ENCODE results near the gene PDE3B. TPM values are rescaled to one million over a fixed set of nuclear protein-coding genes. Genes with fewer than 3 reads are reported as not detected.

Gene PDE3B
- total and polyA plus RNA-seq, 9 of the 15 experiments (the other 6 are each of a cell fraction or from before 2014, with no cell fraction given) = 2.3 to 22.5 (median 12.2) TPM

GRCh38 chr11:14656536-14657457 lies 13.2 kb downstream of the PDE3B start (continued):
- TF ChIP-seq CTCFL (IDR thresholded peaks at IDR 0.05; ENCODE audit: borderline replicate concordance, insufficient read depth, low read depth, low read length, poor library complexity, severe bottlenecking) (no peak), CBX8 (IDR thresholded peaks at IDR 0.05; ENCODE audit: borderline replicate concordance, extremely low read depth, low read depth, low read length, poor library complexity, severe bottlenecking) (no peak), ATF1 (CRISPR knock-in tag; IDR thresholded peaks at IDR 0.05) (no peak), ATF1 (tag; IDR thresholded peaks at IDR 0.05) (peak; percentile 31), KLF6 (CRISPR knock-in tag; IDR thresholded peaks at IDR 0.05; ENCODE audit: borderline replicate concordance) (no peak), HNRNPL (IDR thresholded peaks at IDR 0.05; ENCODE audit: low read depth, low read length) (no peak), RBM14 (IDR thresholded peaks at IDR 0.05; ENCODE audit: borderline replicate concordance, insufficient read depth, low read depth, low read length) (no peak), ATF7 (IDR thresholded peaks at IDR 0.05) (peak; percentile 50), KLF10 (CRISPR knock-in tag; IDR thresholded peaks at IDR 0.05) (no peak), ZNF217 (CRISPR knock-in tag; IDR thresholded peaks at IDR 0.05) (no peak), RBM22 (IDR thresholded peaks at IDR 0.05; ENCODE audit: low read depth, low read length, poor library complexity, severe bottlenecking) (no peak), PYGO2 (tag; IDR thresholded peaks at IDR 0.05) (no peak), HMBOX1 (IDR thresholded peaks at IDR 0.05) (peak; percentile 84), ADNP (tag; IDR thresholded peaks at IDR 0.05) (no peak; the same call in 1 of the 2 replicates), ZNF121 (CRISPR knock-in tag; conservative IDR thresholded peaks at IDR 0.05) (no peak), ZBTB26 (CRISPR knock-in tag; IDR thresholded peaks at IDR 0.05) (no peak), ZNF431 (CRISPR knock-in tag; IDR thresholded peaks at IDR 0.05) (no peak), RBM34 (IDR thresholded peaks at IDR 0.05; ENCODE audit: borderline replicate concordance, insufficient read depth, low read length) (no peak), SMARCA4 (IDR thresholded peaks at IDR 0.05) (peak; percentile 97), NFRKB (IDR thresholded peaks at IDR 0.05; ENCODE audit: low read depth) (no peak; the same call in 1 of the 2 replicates), DPF2 (IDR thresholded peaks at IDR 0.05) (peak; percentile 98), KHSRP (IDR thresholded peaks at IDR 0.05) (no peak), SNRNP70 (optimal IDR thresholded peaks at IDR 0.05; ENCODE audit: low read depth, low read length) (no peak), MLX (CRISPR knock-in tag; conservative IDR thresholded peaks at IDR 0.05) (no peak), SP1 (CRISPR knock-in tag; IDR thresholded peaks at IDR 0.05) (no peak)

Measured in K562 (cell line).